Cerebellar cortex (tissue), 1 donor: ENCODE measurements around the gene ELAVL4.
"Not testable (repeated sequence)": the region's sequence is repeated elsewhere in the genome, so short reads cannot be mapped to it uniquely, and the experiment has no call there.

ENCODE experiments used
- DNase-seq: peaks from one replicate; pipeline ENCODE4 v3.0.0-alpha.2; 2015; ENCODE audit warnings: low spot score

Gene ELAVL4

DNA sequence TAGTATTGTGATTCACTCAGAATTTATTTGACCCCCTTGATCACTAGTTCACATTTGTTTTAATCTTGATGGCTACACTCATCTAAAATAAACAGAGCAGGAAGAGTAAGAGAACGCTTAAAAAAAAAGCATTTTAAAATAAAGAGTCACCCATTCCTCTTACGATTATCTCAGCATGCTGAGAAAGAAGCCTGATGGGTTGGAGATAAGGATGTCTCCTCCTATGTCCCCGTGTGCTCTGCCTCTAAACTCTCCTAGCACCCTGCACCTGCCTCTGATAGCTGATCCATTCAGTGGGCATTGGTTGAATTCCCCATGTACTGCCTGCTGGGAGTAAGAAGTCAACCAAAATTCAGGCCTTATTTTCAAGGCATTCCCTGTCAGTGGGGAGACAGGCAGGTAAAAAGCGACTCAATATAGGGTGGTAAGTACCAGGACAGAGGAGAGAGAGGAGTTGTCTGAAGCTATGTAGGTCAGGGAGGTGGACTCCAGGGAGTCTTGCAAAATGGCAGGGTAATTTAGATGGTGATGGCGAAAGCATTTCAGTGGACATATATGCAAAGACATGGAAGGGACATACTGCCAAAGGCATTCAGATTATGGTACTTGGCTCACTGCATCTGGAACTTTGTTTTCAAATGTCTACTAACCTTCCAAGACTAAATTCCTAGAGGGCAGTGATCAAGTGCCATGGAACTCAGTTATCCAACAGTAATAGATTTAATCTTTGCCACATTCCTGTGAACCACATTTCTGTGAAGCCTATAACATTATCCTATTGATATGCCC lies 18.4 kb downstream of the ELAVL4 start:
- DNase-seq: no peak

DNA sequence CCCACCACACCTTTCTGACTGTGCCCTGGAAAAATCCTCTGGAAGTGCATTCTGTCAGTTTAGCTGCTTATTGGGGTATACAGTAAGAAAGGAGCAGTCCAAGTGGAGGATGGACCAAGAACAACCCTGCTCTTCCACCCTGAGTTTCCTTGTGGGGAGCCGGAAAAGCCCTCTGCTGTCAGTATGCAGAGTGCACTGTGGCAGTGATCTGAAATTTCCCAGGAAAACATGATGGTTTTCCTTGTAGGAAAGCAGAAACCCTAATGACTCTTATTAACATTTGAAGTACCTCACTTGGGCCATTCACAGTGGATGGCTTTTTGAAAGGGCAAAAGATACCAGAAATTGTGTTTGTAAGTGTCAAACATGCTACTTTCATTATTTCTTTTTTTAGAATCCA lies 20.5 kb downstream of the ELAVL4 start:
- DNase-seq: no peak

- no peak for DNase-seq
Measured at GRCh38 chr1:50132347-50132894, 23.7 kb downstream of the ELAVL4 start.

DNA sequence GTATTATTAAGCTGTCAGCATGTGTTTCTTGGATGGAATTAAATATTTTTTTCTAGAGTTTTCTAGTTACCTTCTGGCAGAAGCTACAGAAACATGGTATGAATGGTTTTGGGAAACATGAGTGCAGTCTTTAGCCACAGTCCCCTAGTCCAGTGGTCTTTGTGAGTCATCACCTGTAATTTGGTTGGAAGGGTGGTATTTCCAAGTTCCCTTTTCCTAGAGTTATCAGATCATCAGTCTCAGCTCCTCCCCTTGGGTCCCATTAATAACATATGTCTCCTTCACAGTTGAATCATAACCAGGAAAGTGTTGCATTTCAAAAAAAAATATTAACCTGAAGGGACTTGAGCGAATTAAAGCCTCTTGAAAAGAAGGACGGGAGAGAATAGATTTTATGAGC lies 27.0 kb downstream of the ELAVL4 start:
- DNase-seq: no peak

DNA sequence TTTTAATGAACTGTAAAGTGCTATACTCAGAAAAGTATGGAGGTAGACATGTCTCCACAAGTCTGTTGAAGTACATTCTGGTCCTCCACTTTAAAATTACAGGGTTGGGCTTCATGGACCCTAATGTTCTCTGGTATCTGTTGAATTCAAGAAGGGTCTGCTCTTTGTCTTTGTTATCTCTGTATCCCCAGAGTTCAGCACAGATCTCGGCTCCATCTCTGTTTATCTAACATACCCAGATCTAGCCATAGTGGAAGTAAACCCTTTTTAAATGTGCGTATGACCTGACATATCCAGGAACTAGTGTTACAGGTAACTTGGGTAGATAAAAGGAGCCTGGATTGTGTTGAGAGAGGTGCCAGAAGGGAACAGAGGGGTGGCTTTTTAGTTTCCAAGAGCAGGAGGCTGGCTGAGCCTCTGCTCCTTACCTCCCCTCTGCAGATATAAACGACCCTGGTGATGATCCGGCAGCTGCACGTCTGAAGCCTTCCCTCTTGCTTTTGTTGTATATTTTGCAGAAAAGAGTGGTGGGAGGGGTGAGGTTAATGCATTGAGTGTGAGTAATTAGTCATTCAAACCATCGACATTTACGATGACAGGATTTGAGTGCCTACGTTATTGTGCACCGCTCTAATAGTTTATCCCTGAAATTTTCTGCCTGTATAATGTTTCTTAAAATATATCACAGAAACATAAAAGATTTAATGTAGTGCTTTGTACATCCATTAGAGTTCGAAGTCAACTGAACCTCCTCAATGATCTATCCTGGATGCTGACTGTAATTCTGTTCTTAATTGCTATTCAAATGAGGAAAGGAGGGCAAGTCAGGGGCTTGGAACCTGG lies 30.8 kb downstream of the ELAVL4 start:
- DNase-seq: no peak

DNA sequence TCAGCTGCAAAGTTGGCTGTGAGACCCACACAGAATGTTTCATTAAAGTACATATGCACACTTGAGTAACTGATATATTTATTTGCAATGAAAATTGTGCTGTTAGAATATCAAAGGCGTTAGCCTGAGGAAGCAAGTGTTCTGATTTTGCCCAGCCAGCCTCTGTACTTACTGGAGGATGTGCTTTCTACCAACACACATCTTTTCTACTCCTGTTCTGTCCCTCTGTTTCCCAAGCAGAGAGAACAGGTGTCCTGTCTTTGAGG lies 31.4 kb downstream of the ELAVL4 start:
- DNase-seq: no peak

DNA sequence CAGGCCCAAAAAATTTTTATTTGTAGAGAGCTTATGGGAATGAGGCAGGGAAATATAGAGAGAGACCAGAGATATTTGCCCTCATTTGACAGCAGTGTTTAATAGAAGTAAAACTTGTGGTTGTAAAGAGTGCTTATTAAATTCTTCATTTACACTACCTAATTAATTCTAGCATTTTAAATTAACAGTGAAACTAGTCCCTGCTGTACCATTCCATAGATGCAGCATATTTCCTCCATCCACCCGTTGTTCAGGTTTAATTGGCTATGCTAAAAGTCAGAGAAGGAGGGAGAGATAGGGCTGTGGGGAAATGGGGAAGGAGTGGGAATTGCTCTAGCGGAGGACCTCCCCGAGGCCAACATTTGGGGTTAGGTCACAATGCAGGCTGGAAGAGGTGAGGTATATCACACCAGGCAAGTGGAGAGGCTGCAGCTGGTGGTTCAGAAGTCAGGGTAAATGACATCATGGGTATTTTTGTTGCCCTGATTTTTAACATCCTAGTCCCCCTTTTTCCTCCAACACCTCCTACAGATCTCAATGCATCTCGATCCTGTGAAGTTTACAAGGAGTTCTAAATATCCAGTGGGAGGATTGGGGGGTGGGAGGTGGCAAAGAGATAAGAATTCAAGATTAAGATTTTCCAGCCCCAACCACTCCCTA lies 38.6 kb downstream of the ELAVL4 start:
- DNase-seq: no peak

DNA sequence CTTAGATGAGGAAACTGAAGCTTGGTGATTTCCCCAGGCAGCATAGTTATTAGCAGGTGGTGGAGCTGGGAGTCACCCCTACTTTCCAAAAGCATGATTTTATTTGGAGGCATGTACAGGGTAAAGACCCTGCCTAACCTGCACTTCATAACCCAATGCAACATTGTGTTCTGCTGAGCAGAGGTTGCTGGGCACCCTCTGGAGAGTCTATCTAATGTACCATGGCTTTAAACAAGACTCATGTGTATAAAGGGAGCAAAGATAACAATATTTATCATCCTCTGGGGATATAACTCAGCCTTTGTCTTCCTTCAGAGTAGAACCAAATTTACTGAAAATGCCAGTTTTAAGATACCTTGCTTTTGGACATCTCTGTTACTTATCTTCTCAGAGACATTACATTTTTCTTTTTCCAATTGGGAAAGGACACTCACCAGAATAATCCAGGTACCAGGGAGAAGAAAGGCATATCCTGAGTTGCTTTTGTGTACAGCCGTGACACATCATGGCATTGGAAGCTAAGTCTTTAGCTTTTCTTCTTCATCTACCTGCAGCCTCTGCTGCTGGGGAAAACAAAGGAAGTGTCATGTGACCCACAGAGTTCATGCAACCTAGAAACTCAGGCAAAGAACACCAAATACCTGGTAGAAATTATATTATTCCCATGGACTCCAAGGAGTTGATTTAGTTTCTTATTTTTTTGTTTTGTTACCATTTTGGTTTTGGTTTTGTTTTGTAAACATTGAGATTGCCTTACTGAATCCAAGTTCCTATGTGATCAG lies 39.6 kb downstream of the ELAVL4 start:
- no peak for DNase-seq

- DNase-seq: no peak
Measured at GRCh38 chr1:50152236-50152635, 43.5 kb downstream of the ELAVL4 start.

DNA sequence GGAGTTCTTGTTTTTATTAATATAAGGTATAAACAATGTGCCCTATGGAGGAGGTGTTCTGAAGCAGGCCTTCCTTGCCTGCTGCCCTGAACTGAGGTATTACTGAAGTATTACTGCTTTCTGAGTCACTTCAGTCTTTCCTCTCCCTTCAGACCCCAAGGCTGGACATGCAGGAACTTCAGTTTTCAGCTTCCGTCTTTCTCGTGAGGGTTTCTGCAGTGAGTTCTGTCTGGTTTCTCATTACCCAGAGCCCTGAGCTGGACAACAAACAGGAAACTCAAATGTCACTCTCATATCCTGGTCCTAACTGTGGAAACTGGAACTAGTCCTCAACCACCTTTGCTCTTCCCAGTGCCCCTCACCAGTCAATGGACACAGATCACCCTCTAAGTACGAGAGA lies 46.8 kb downstream of the ELAVL4 start:
- no peak for DNase-seq

DNA sequence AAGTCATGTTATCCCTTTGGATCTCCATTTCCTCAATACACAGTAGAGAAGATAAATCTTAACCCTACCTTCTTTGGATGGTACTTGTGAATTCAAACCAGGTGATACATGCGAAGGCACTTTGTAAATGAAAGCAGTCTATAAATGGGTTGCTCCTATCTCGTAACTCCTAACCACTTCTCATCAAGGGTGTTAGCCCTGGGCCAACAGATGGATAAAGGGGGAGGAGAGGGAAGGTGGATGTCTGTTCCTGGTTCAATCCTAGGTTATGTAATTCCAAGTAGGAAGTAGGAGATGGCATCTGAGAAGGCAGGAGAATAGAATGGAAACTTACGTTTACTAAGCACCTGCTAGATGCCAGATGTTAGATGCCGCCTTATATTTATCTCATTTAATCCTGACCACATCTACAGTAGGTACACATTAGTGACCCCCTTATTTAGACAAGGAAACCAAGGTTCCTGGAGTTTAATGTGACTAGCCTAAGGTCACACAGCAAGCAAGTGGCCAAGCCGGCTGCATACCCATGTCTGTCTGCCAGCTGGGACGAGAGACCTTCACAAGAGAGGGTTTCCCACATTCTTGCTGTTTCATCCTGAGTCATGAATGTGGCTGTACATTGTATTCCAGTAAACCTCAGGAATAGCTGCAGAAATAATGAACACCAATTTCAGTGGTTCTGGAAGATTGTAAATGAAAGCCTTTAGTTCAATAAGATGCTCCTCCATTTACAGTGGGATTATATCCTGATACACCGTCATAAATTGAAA lies 47.7 kb downstream of the ELAVL4 start:
- no peak for DNase-seq

- no peak for DNase-seq
Measured at GRCh38 chr1:50157306-50157941, 48.7 kb downstream of the ELAVL4 start.

GRCh38 chr1:50158421-50158820 lies 49.7 kb downstream of the ELAVL4 start:
- DNase-seq: no peak

DNA sequence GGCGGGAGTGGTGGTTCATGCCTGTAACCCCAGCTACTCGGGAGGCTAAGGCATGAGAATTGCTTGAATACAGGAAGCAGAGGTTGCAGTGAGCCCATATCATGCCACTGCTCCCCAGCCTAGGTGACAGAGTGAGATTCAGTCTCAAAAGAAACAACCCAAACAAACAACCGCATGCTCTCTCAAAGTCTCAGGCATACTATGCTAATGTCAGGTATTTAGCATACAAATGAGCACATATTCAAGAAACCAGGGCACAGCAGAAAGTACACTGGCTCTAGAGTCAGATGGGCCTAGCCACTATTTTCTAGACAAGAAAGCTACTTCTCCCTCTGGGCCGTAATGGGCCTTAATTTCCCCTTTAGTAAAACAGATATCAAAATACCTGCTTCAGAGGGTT lies 55.0 kb downstream of the ELAVL4 start:
- no peak for DNase-seq

DNA sequence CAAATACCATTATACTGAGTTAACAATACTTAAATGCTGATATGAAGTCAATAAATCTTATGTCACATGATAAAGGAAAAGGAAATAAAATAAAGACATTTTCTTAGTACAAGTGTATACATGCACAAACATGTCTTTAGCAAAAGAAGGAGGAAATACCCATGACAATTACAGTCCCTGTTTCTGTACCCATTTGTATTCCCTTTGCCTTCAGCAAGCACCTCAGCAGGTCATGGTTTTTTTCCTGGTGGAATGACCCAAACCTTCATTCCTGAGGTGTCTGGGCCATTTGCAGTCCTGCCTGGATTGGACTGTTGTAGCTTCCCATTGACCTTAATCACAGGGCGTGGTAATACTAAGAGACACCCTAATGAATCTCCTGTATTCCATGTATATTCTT lies 57.6 kb downstream of the ELAVL4 start:
- DNase-seq: not testable (repeated sequence)

- no peak for DNase-seq
Measured at GRCh38 chr1:50172299-50172698, 63.6 kb downstream of the ELAVL4 start.

- no peak for DNase-seq
Measured at GRCh38 chr1:50174101-50174500, 65.4 kb downstream of the ELAVL4 start.

- DNase-seq: no peak
Measured at GRCh38 chr1:50175719-50176639, 67.3 kb downstream of the ELAVL4 start.

DNA sequence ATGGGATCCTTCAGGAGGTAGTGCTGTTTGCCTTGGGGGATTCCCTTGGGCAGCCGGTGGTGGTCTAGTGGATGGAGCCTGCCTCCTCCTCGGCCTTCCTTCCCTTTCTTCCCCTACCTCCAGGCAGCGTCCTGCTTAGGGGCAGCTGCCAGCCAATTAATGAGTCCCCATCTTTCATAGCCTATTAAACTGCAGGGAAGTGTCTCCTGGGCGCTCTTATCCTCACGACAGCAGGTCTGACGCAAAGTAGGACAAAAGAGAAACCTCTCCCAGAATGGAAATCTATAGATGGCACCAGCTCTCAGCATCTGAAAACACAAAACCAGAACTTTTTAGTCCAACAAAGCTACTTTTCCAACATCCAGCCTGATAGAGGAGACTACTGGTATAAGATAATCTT lies 69.3 kb downstream of the ELAVL4 start:
- DNase-seq: no peak

DNA sequence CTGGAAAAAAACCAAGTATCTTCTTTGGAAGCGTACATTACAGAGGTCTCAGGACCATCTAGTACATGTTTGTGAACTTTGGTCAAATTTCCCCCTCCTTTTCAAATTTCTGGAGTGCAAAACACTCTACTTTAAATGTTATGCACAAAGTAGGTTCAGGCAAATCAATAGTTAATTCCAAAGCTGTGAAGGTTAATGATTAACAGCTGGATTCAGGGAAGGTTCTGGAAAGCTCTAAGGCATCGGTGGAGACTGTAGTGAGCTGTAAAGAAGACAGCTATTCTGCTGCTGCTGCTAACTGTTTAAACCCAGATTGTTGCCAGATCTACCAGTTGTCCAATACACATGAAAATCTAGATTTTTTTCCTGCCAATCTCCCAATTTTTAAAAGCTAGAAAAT lies 70.9 kb downstream of the ELAVL4 start:
- no peak for DNase-seq
